DOHH2 (cell line): ENCODE data around the gene TMEM218.

Source experiments
- H3F3A ChIP-seq: fragments of 200-600 bp; sonication (generic), shearing (Covaris generic); 2 replicates; pipeline ENCODE4 v1.6.0; 2016; ENCODE audit warnings: antibody characterized with exemption, mild to moderate bottlenecking; ENCODE audit not compliant: control insufficient read depth, insufficient read depth
- H3K27ac ChIP-seq: fragments of 200-600 bp; sonication (generic); 2 replicates; pipeline ENCODE4 v1.5.1; 2014; ENCODE audit warnings: low read depth, mild to moderate bottlenecking, low read length, moderate library complexity
- H3K27me3 ChIP-seq: fragments of 200-600 bp; sonication (generic); 2 replicates; pipeline ENCODE4 v1.6.1; 2014; ENCODE audit warnings: mild to moderate bottlenecking, low read length, mixed read lengths; ENCODE audit not compliant: control insufficient read depth
- H3K36me3 ChIP-seq: fragments of 200-600 bp; sonication (generic); 2 replicates; pipeline ENCODE4 v1.6.1; 2014; ENCODE audit warnings: mild to moderate bottlenecking, low read length, moderate library complexity, mixed read lengths; ENCODE audit not compliant: control insufficient read depth
- H3K4me1 ChIP-seq: fragments of 200-600 bp; sonication (generic); 2 replicates; pipeline ENCODE4 v1.6.1; 2014; ENCODE audit warnings: mild to moderate bottlenecking, low read length, mixed read lengths; ENCODE audit not compliant: control insufficient read depth
- H3K4me2 ChIP-seq: fragments of 200-600 bp; sonication (generic); 2 replicates; pipeline ENCODE4 v1.6.0; 2014; ENCODE audit warnings: mild to moderate bottlenecking, low read length, moderate library complexity
- H3K4me3 ChIP-seq: fragments of 200-600 bp; sonication (generic); 2 replicates; pipeline ENCODE4 v1.5.1; 2014; ENCODE audit warnings: mild to moderate bottlenecking, low read length, mixed read lengths
- H3K79me2 ChIP-seq: fragments of 200-600 bp; sonication (generic); 2 replicates; pipeline ENCODE4 v1.6.1; 2014; ENCODE audit warnings: mild to moderate bottlenecking, low read length, mixed read lengths; ENCODE audit not compliant: control insufficient read depth
- H3K9me2 ChIP-seq: fragments of 200-600 bp; sonication (generic); replicated peaks from 2 replicates; pipeline ENCODE4 v1.6.1; 2014; ENCODE audit warnings: mild to moderate bottlenecking, low read length, mixed read lengths; ENCODE audit not compliant: control insufficient read depth
- H3K9me3 ChIP-seq: fragments of 200-600 bp; sonication (generic); 2 replicates; pipeline ENCODE4 v1.6.1; 2014; ENCODE audit warnings: antibody characterized with exemption, low read length, mixed read lengths; ENCODE audit not compliant: control insufficient read depth, insufficient read depth
- H4K20me1 ChIP-seq: fragments of 200-600 bp; sonication (generic); 2 replicates; pipeline ENCODE4 v1.6.0; 2014; ENCODE audit warnings: low read depth, mild to moderate bottlenecking, antibody characterized with exemption, low read length, moderate library complexity; ENCODE audit not compliant: control insufficient read depth, insufficient read depth
- CTCF ChIP-seq: fragments of 200-600 bp; sonication (generic); IDR thresholded peaks from one replicate; pipeline ENCODE4 v1.5.1; 2014; ENCODE audit warnings: antibody characterized with exemption, mild to moderate bottlenecking, low read depth, low read length; ENCODE audit not compliant: poor library complexity, severe bottlenecking
- EZH2phosphoT487 ChIP-seq: fragments of 200-600 bp; sonication (generic); IDR thresholded peaks from 2 replicates; pipeline ENCODE4 v1.6.1; 2017; ENCODE audit warnings: borderline replicate concordance, mild to moderate bottlenecking, antibody characterized with exemption, low read length, moderate library complexity, mixed read lengths

Gene TMEM218

GRCh38 chr11:125063429-125064043, 47.9 kb downstream of the TMEM218 start:
- H3K4me1 ChIP-seq = peaks cover 9% of the 10 kb centered on the region
- TF ChIP-seq CTCF (no peak), EZH2phosphoT487 (no peak)
- H3K36me3 ChIP-seq = no peaks in the 10 kb centered on the region
- H3K27me3 ChIP-seq = peaks cover 47% of the 10 kb centered on the region
- H3K9me2 ChIP-seq = no peaks in the 10 kb centered on the region
- no peaks in the 10 kb centered on the region for H3K79me2 ChIP-seq
- H3K4me3 ChIP-seq = peak overlapping the region; percentile 38
- H3K9me3 ChIP-seq = no peaks in the 10 kb centered on the region
- H4K20me1 ChIP-seq = no peaks in the 10 kb centered on the region
- H3K4me2 ChIP-seq = peak overlapping the region; percentile 51
- no peaks in the 10 kb centered on the region for H3F3A ChIP-seq
- H3K27ac ChIP-seq = no peak overlapping the region

- H3K79me2 ChIP-seq = no peaks in the 10 kb centered on the region
- no peaks in the 10 kb centered on the region for H4K20me1 ChIP-seq
- H3K9me2 ChIP-seq = no peaks in the 10 kb centered on the region
- H3K4me1 ChIP-seq = peaks cover 9% of the 10 kb centered on the region
- peak within 1 kb of the TSS; percentile 51 for H3K4me2 ChIP-seq
- no peaks in the 10 kb centered on the region for H3K36me3 ChIP-seq
- H3F3A ChIP-seq = no peaks in the 10 kb centered on the region
- H3K9me3 ChIP-seq = no peaks in the 10 kb centered on the region
- H3K4me3 ChIP-seq = peak within 1 kb of the TSS; percentile 38
- TF ChIP-seq EZH2phosphoT487 = no peak
- TF ChIP-seq CTCF = no peak
- H3K27me3 ChIP-seq = peaks cover 47% of the 10 kb centered on the region
- H3K27ac ChIP-seq = no peak within 1 kb of the TSS
Measured at GRCh38 chr11:125062931-125063428, 48.4 kb downstream of the TMEM218 start, which contains the start of gene SLC37A2. Gene SLC37A2 (plus strand): TSS chr11:125063305. CDS start chr11:125063368, 63 bp downstream.

- Histone ChIP-seq H3K27ac (no peak overlapping the region), H3K9me3 (no peaks in the 10 kb centered on the region), H3K36me3 (no peaks in the 10 kb centered on the region), H3K9me2 (no peaks in the 10 kb centered on the region), H3K4me2 (peak overlapping the region; percentile 51), H4K20me1 (no peaks in the 10 kb centered on the region), H3K27me3 (peaks cover 47% of the 10 kb centered on the region), H3F3A (no peaks in the 10 kb centered on the region), H3K79me2 (no peaks in the 10 kb centered on the region), H3K4me3 (no peak overlapping the region), H3K4me1 (peaks cover 9% of the 10 kb centered on the region)
- no peak for TF ChIP-seq CTCF
- TF ChIP-seq EZH2phosphoT487 = no peak
Measured at GRCh38 chr11:125062218-125062930, 49.1 kb downstream of the TMEM218 start.
